Spleen (tissue), 11 donors: ENCODE data around the gene LAIR2. TPM values are rescaled to one million over a fixed set of nuclear protein-coding genes. Genes with fewer than 3 reads are reported as not detected.

Source experiments
- DNase-seq: peaks from one replicate; pipeline ENCODE4 v3.0.0-alpha.2; 2020
- H3K27ac ChIP-seq, 8 donors: fragments of 200-600 bp; sonication (generic) in 7 of 8; 1 replicate in 4 of 8; 2 replicates in 4 of 8; pipeline versions ENCODE4 v1.5.0 to v1.8.0; 2016 to 2021; ENCODE audit warnings: inconsistent platforms in 4 of 8, mild to moderate bottlenecking in 4 of 8, moderate library complexity in 1 of 8
- H3K27me3 ChIP-seq, 7 donors: fragments of 200-600 bp; sonication (generic) in 6 of 7; replicated peaks in 1 of 7; 1 replicate in 4 of 7; 2 replicates in 3 of 7; pipeline versions ENCODE4 v1.5.0 to v1.8.0; 2016 to 2021; ENCODE audit warnings: inconsistent platforms in 3 of 7, mild to moderate bottlenecking in 1 of 7
- H3K36me3 ChIP-seq, 6 donors: fragments of 200-600 bp; sonication (generic) in 5 of 6; 1 replicate in 4 of 6; 2 replicates in 2 of 6; pipeline versions ENCODE4 v1.5.0 to v1.8.0; 2016 to 2021; ENCODE audit warnings: inconsistent platforms in 2 of 6
- H3K4me1 ChIP-seq, 6 donors: fragments of 200-600 bp; sonication (generic) in 5 of 6; 1 replicate in 3 of 6; 2 replicates in 3 of 6; pipeline versions ENCODE4 v1.5.0 to v1.8.0; 2016 to 2021; ENCODE audit warnings: inconsistent platforms in 3 of 6
- H3K4me3 ChIP-seq, 8 donors: fragments of 200-600 bp; sonication (generic) in 7 of 8; 1 replicate in 4 of 8; 2 replicates in 4 of 8; pipeline versions ENCODE4 v1.5.0 to v1.8.0; 2016 to 2021; ENCODE audit warnings: inconsistent platforms in 4 of 8, mild to moderate bottlenecking in 4 of 8, moderate library complexity in 2 of 8
- H3K9me3 ChIP-seq, 8 donors: fragments of 200-600 bp; sonication (generic) in 7 of 8; 1 replicate in 4 of 8; 2 replicates in 4 of 8; pipeline versions ENCODE4 v1.5.0 to v1.8.0; 2016 to 2021; ENCODE audit warnings: inconsistent platforms in 4 of 8
- POLR2A ChIP-seq, 3 donors: fragments of 450-650 bp; IDR thresholded peaks; one replicate each; pipeline ENCODE4 v1.5.1; 2017; ENCODE audit warnings: antibody characterized with exemption in 3 of 3, mild to moderate bottlenecking in 1 of 3
- POLR2AphosphoS5 ChIP-seq, 3 donors: sonication (generic); formaldehyde crosslinking; IDR thresholded peaks; one replicate each; pipeline ENCODE4 v1.5.1; 2017; ENCODE audit warnings: antibody characterized with exemption in 3 of 3
- WGBS, 5 donors: extraction: QIAGEN DNeasy Blood & Tissue Kit in 3 of 5; methylation state at CpG; one replicate each; pipeline versions ENCODE4 v1.1.5 to v1.1.7; 2013 to 2018; 5-methylcytosine and 5-hydroxymethylcytosine counted together
- intact Hi-C: fragments of 100-400 bp; cut with DNase I; formaldehyde crosslinking; loops from one replicate; pipeline ENCODE4 v1.15.0; 2023; ENCODE audit warnings: low total_unique reads
- polyA plus RNA-seq, 3 donors: library from polyadenylated mRNA; stranded (reverse); fragments of 200-250 nt; gene quantifications; one replicate each; pipeline ENCODE4 v1.2.1, GENCODE V29; 2013
- total RNA-seq, 7 donors: library from RNA; depleted of rRNA in 3 of 7; stranded (reverse); fragments of >200 nt in 3 of 7; fragmentation: NEBNext Ultra II Directional in 4 of 7; extraction: Animal tissue kit (Norgen Biotek cat#: 25700) in 4 of 7; gene quantifications; one replicate each; pipeline versions ENCODE4 v1.1.0 to v1.2.1, GENCODE V29; 2016 to 2021
- TF ChIP-seq, protein P1 (sequence below), 11 experiments: fragments of 200-600 bp in 7 of 11; fragments of 450-650 bp in 4 of 11; sonication (generic) in 4 of 11; IDR thresholded peaks in 8 of 11; conservative IDR thresholded peaks in 3 of 11; 1 replicate in 7 of 11; 2 replicates in 4 of 11; pipeline versions ENCODE4 v1.4.0 to v1.8.0; 2016 to 2021; ENCODE audit warnings: antibody characterized with exemption in 11 of 11, inconsistent platforms in 4 of 11, mild to moderate bottlenecking in 1 of 11
- donor health status: healthy with polysubstance abuse.
- donor health status: DM: no; HTN: no; CAD: no; lungs with moderate emphysema.
- donor health status: DM: no; HTN: no; CAD: no.
- donor health status: Bipolar disorder and iron deficiency.
- donor health status: healthy.
- donor health status: DM: no; HTN: no; CAD: no.
- donor health status: DM: yes; HTN: yes; CAD: no.

Gene LAIR2
- total and polyA plus RNA-seq, 10 donors = 0.28 to 4.9 (median 3.1) TPM; not detected in 4

DNA sequence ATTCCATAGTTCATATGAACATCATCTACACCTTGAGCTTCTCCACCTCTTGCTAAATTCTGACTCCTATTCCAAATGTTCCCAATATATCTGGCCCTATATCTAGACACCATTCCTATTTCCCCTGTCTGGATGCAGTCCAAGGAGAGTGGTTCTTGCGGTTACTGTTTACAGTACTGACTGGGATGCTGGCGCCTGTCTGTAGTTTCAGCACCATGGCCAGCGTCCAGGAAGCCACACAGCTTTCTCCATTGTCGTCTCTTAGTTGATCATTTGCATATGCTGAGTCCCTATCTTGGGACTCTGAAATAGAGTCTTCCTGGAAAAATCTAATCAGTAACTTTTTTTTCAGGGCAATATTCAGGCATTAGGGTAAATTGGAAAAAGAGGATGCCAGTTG is 14.9 kb downstream of the LAIR2 start:
- TF ChIP-seq POLR2A (IDR thresholded peaks at IDR 0.05) = no peak
- TF ChIP-seq, protein P1, sequence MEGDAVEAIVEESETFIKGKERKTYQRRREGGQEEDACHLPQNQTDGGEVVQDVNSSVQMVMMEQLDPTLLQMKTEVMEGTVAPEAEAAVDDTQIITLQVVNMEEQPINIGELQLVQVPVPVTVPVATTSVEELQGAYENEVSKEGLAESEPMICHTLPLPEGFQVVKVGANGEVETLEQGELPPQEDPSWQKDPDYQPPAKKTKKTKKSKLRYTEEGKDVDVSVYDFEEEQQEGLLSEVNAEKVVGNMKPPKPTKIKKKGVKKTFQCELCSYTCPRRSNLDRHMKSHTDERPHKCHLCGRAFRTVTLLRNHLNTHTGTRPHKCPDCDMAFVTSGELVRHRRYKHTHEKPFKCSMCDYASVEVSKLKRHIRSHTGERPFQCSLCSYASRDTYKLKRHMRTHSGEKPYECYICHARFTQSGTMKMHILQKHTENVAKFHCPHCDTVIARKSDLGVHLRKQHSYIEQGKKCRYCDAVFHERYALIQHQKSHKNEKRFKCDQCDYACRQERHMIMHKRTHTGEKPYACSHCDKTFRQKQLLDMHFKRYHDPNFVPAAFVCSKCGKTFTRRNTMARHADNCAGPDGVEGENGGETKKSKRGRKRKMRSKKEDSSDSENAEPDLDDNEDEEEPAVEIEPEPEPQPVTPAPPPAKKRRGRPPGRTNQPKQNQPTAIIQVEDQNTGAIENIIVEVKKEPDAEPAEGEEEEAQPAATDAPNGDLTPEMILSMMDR (IDR thresholded peaks at IDR 0.05 in 8 of 11, conservative IDR thresholded peaks at IDR 0.05 in 3 of 11) = no peak
- TF ChIP-seq POLR2AphosphoS5 (IDR thresholded peaks at IDR 0.05) = no peak
- DNase-seq = no peak
- H3K36me3 ChIP-seq = no peaks in the 10 kb centered on the region
- H3K4me1 ChIP-seq = peaks cover 0 to 18% (median 10%) of the 10 kb centered on the region in 6 donors
- 0 to 7% (median 1%) methylated on average over 4 of the region's 4 CpGs for WGBS, 5 donors
- peaks cover 0 to 85% (median 3%) of the 10 kb centered on the region in 7 donors for H3K27me3 ChIP-seq
- no peaks in the 10 kb centered on the region for H3K9me3 ChIP-seq
- no peak overlapping the region for H3K4me3 ChIP-seq
- no peak overlapping the region for H3K27ac ChIP-seq
- intact Hi-C loops = no loop called here

DNA sequence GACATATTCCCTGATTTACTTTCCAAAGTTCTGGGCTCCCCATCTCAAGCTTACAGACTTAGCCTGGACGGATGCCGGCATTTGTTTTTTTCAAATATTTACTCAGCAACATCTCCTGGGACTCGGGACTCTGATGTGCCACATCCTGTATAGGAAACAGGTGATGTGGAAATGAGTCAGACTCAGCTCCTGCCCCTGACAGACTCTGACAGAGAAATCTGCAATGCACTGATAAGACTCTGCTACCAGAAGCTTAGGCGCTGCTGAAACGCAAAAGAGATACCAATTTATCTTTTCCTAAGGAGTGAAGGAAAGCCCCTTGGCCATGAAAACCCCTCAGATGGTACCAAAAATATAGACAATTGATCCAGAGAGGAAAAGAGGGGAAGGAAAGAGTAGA is 16.2 kb downstream of the LAIR2 start:
- 5 to 11% (median 10%) methylated on average over 5 of the region's 5 CpGs for WGBS, 5 donors
- Histone ChIP-seq H3K36me3 (no peaks in the 10 kb centered on the region), H3K27ac (no peak overlapping the region), H3K4me3 (no peak overlapping the region), H3K4me1 (peaks cover 0 to 21% (median 10%) of the 10 kb centered on the region in 6 donors), H3K9me3 (no peaks in the 10 kb centered on the region), H3K27me3 (peaks cover 0 to 81% (median 3%) of the 10 kb centered on the region in 7 donors)
- TF ChIP-seq, protein P1 (IDR thresholded peaks at IDR 0.05 in 8 of 11, conservative IDR thresholded peaks at IDR 0.05 in 3 of 11) = no peak
- TF ChIP-seq POLR2AphosphoS5 (IDR thresholded peaks at IDR 0.05) (no peak), POLR2A (IDR thresholded peaks at IDR 0.05) (no peak)
- no peak for DNase-seq
- intact Hi-C loops = no loop called here

GRCh38 chr19:54521022-54521859 is 18.6 kb downstream of the LAIR2 start:
- DNase-seq = no peak
- TF ChIP-seq POLR2AphosphoS5 (IDR thresholded peaks at IDR 0.05) = no peak
- TF ChIP-seq POLR2A (IDR thresholded peaks at IDR 0.05) = no peak
- TF ChIP-seq, protein P1 (IDR thresholded peaks at IDR 0.05 in 8 of 11, conservative IDR thresholded peaks at IDR 0.05 in 3 of 11) = no peak
- H3K36me3 ChIP-seq = no peaks in the 10 kb centered on the region
- H3K4me1 ChIP-seq = peaks cover 0 to 21% (median 10%) of the 10 kb centered on the region in 6 donors
- no peak overlapping the region for H3K27ac ChIP-seq
- no peak overlapping the region for H3K4me3 ChIP-seq
- no peaks in the 10 kb centered on the region for H3K9me3 ChIP-seq
- WGBS, 5 donors = 15 to 24% (median 22%) methylated on average over 14 to 18 of the region's 18 CpGs
- H3K27me3 ChIP-seq = peaks cover 0 to 57% (median 0%) of the 10 kb centered on the region in 7 donors
- intact Hi-C loops = no loop called here

DNA sequence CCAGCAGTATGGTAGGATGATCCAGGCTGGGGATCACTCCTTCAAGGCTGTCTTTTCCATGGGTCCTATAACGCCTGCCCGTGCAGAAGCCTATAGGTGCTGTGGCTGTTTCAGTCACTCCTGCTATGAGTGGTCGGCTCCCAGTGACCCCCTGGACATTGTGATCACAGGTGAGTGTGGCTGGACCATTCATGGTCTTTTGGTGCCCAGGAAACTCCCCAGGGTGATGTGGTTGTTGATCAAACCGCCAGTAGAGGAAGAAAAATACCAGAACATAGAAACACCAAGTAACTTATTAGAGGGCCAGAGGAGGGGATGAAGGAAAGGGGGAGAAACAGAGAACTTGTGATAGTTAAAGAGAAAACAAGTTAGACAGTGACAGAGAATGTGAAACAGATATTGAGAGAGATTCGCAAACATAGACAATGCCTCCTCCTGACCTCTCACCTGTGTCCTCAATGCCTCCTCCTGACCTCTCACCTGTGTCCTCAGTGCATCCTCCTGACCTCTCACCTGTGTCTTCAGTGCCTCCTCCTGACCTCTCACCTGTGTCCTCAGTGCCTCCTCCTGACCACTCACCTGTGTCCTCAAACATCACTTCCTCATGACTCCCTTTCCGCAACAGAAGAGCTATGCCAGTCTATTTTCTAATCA is 19.4 kb downstream of the LAIR2 start:
- intact Hi-C loops = no loop called here
- Histone ChIP-seq H3K4me3 (no peak overlapping the region), H3K9me3 (no peaks in the 10 kb centered on the region), H3K36me3 (no peaks in the 10 kb centered on the region), H3K27ac (no peak overlapping the region), H3K27me3 (peaks cover 0 to 52% (median 0%) of the 10 kb centered on the region in 7 donors), H3K4me1 (peaks cover 0 to 21% (median 10%) of the 10 kb centered on the region in 6 donors)
- 66 to 80% (median 74%) methylated on average over 4 to 6 of the region's 6 CpGs for WGBS, 5 donors
- no peak for DNase-seq
- TF ChIP-seq, protein P1 (IDR thresholded peaks at IDR 0.05 in 8 of 11, conservative IDR thresholded peaks at IDR 0.05 in 3 of 11) = no peak
- TF ChIP-seq POLR2A (IDR thresholded peaks at IDR 0.05) = no peak
- TF ChIP-seq POLR2AphosphoS5 (IDR thresholded peaks at IDR 0.05) = no peak
